ENCODE results near the gene SUGCT. TPM values are rescaled to one million over a fixed set of nuclear protein-coding genes. Genes with fewer than 3 reads are reported as not detected.
"Not testable (repeated sequence)": the region's sequence is repeated elsewhere in the genome, so short reads cannot be mapped to it uniquely, and the experiment has no call there.

The SUGCT gene
- polyA plus RNA-seq, 5 donors = 2.3 to 4.6 (median 3.2) TPM

- DNase-seq = no peak
Measured at GRCh38 chr7:40199076-40199802, 64.4 kb downstream of the SUGCT start.

DNA sequence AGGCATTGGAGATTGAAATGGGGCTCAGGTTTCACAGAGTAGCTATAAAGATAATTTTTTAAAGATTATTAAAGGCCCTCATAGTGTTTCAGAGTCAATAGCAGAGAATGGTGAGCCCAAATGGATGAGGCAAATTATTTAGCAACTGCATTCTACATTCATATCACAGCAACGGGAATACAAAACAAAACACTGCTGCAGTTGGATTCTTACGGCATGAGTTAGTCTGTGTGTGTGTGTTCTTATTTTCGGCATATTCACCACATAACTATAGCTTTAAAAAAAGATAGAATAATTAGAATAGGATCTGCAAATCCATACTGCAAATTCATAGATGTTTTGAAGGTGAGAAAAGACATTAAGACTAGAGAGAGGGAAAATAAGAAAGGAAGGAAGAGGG, 66.0 kb downstream of the SUGCT start:
- no peak for DNase-seq

DNA sequence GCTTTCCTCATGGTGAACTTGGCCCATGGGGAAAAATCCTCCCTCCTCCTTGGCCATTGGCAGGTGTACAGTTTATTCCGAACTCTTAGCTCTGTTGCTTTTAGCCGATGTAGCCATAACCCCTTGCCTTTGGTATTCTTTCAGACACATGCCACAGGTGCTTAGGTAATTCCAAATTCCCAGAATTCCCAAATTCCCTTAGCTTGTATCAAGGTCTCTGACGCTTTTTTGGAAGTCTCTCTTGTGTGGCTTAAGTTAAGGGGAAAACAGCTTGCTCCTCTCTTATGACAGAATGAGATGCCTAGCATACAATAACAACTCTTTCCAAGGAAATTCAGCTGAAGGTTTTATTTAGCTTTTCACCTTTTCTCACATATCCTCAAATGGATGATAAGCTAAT, 68.0 kb downstream of the SUGCT start:
- no peak for DNase-seq

- DNase-seq = no peak
Measured at GRCh38 chr7:40204581-40204980, 69.8 kb downstream of the SUGCT start.

GRCh38 chr7:40205992-40206391, 71.2 kb downstream of the SUGCT start:
- no peak for DNase-seq

GRCh38 chr7:40211276-40212003, 76.6 kb downstream of the SUGCT start:
- no peak for DNase-seq

- DNase-seq = no peak
Measured at GRCh38 chr7:40213291-40213690, 78.5 kb downstream of the SUGCT start.

- no peak for DNase-seq
Measured at GRCh38 chr7:40213856-40214255, 79.1 kb downstream of the SUGCT start.

- DNase-seq = not testable (repeated sequence)
Measured at GRCh38 chr7:40218612-40219011, 83.8 kb downstream of the SUGCT start.

GRCh38 chr7:40219917-40220316, 85.1 kb downstream of the SUGCT start:
- DNase-seq = no peak

GRCh38 chr7:40220421-40220911, 85.7 kb downstream of the SUGCT start:
- DNase-seq = no peak

DNA sequence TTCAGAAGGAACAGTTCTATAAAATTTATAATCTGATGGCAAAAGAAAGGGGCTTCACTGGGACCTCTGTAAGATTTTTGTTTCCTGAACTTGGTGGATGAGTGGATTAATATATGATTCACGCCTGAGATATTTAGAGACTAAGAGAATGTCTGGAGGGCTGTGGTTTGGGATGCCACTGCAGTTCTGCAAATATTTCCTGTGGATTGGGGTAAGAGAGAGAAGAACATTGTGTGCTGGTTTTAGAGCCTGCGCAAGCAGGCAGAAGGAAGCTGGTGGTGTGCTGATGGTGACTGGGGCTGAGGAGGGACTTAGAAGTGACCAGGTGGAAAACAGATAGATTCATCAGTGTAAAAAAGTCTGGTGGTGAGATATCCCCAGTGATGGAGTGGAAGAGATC, 87.0 kb downstream of the SUGCT start:
- DNase-seq = no peak

DNA sequence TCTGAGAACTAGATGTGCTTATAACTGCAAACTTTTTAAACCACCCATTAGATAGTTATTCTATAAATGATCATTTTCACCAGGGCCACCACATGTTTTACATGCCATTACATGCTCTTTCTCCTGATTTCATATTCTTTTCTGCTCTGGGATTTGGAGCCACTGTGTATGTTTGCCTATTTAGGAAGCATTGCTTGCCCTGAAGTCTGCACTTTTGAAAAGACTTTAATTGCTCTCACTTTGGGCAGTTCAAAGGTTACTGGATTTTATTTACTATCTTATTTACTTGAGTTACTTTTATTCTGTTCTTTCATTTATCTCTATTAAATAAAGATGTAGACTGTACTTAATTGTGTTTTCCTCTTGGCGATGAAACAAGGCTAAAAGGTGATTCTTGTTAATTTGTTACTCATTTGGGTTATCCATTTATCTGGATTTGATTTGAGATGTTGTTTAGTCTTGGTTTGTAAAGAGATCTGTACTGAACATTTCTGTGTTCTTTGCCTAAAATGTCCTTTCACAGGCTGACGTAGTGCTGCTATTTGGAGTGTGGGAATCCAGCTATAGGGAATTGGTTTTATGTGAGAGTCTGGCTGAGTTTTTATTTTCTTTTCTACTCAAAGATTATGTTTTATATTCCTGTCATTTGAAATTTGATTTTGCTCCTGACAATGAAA, 88.8 kb downstream of the SUGCT start:
- no peak for DNase-seq

DNA sequence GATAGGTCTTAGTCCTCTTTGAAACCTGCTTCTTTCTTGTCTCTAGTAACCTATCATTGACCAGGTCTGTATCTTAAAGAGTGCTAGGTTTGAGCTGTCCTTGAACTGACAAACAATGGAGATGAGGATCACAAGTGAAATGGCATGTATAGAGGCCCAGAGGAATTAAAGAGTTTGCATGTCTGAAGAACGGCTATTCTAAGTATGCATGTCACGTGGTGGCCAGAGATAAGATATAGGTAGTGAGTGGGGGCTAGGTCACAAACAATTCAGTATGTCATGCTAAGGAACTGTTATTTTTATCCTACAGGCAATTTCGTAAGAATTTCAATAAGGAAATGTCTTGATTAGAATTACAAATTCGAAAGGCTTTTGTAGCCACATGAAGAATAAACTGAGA, 95.3 kb downstream of the SUGCT start:
- no peak for DNase-seq

- DNase-seq = no peak
Measured at GRCh38 chr7:40231796-40232195, 97.0 kb downstream of the SUGCT start.

- DNase-seq = peak; percentile 16 to 43
Measured at GRCh38 chr7:40232242-40232893, 97.6 kb downstream of the SUGCT start.

GRCh38 chr7:40234046-40234445, 99.2 kb downstream of the SUGCT start:
- DNase-seq = no peak

- no peak for DNase-seq
Measured at GRCh38 chr7:40234666-40235065, 99.9 kb downstream of the SUGCT start.

DNA sequence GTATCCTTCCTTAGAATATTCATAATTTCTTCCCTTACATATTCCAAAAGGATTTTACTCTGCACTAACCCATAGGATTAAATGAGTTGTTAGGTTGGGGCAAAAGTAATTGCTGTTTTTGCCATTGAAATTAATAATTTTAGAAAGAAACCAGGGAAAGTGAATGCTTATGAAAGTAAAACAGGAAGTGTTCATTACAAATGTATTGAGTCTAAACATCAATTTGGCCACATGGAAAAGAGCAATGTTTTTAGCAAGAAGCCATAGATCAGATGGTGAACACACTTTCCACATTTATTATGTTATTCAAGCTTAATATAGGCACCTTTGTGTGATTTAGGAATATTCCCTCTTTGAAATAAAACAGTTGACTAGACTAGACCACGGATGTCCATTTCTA, 102.9 kb downstream of the SUGCT start:
- no peak for DNase-seq

GRCh38 chr7:40239755-40240303, 105.0 kb downstream of the SUGCT start:
- no peak for DNase-seq

GRCh38 chr7:40243076-40243475, 108.3 kb downstream of the SUGCT start:
- DNase-seq = no peak

- no peak for DNase-seq
Measured at GRCh38 chr7:40244226-40244625, 109.4 kb downstream of the SUGCT start.
